Measurements from ENCODE around the gene TNRC6C. TPM values are rescaled to one million over a fixed set of nuclear protein-coding genes. Genes with fewer than 3 reads are reported as not detected.

TNRC6C gene
- total and polyA plus RNA-seq, 9 of the 15 experiments (the other 6 are each of a cell fraction or from before 2014, with no cell fraction given) = 0.20 to 4.9 (median 2.3) TPM

- TF ChIP-seq POLR2G (IDR thresholded peaks at IDR 0.05; ENCODE audit: low read depth, low read length) = peak; percentile 51; the same call in 1 of the 2 replicates
- peak; percentile 39; the same call in 1 of the 2 replicates for TF ChIP-seq L3MBTL2 (IDR thresholded peaks at IDR 0.05)
- no peak for TF ChIP-seq PRMT5 (CRISPR knock-in tag; IDR thresholded peaks at IDR 0.05)
- TF ChIP-seq MXD1 (CRISPR knock-in tag; IDR thresholded peaks at IDR 0.05; ENCODE audit: borderline replicate concordance, poor library complexity, severe bottlenecking) = peak; percentile 9
- no peak for TF ChIP-seq ZNF184 (CRISPR knock-in tag; IDR thresholded peaks at IDR 0.05)
- no peak for TF ChIP-seq MEF2D (tag; conservative IDR thresholded peaks at IDR 0.05; ENCODE audit: low read depth)
- TF ChIP-seq HDGF (IDR thresholded peaks at IDR 0.05) = no peak
- no peak; the same call in 1 of the 2 replicates for TF ChIP-seq PHF8 (IDR thresholded peaks at IDR 0.05; ENCODE audit: borderline replicate concordance, low read length)
- peak; percentile 60 for TF ChIP-seq GABPA (tag; conservative IDR thresholded peaks at IDR 0.05; ENCODE audit: low read depth)
- TF ChIP-seq ZNF655 (CRISPR knock-in tag; IDR thresholded peaks at IDR 0.05) = no peak
- 0 out of 2 replicates have a peak, but pooled peaks have one; percentile 8 for TF ChIP-seq DPF2 (IDR thresholded peaks at IDR 0.05)
- no peak for TF ChIP-seq ZNF785 (CRISPR knock-in tag; IDR thresholded peaks at IDR 0.05)
- peak; percentile 56; the same call in 1 of the 2 replicates for TF ChIP-seq NR2C1 (IDR thresholded peaks at IDR 0.05)
- TF ChIP-seq NR2C1 (tag; IDR thresholded peaks at IDR 0.05) = no peak
- TF ChIP-seq SIN3A (IDR thresholded peaks at IDR 0.05; ENCODE audit: borderline replicate concordance in 2 of 2, control insufficient read depth in 1 of 2, low read depth in 2 of 2, low read length in 2 of 2) = no peak
- TF ChIP-seq ZBTB5 (IDR thresholded peaks at IDR 0.05) = no peak
- TF ChIP-seq NFE2 (IDR thresholded peaks at IDR 0.05; ENCODE audit: low read depth) = no peak
- no peak for TF ChIP-seq ZNF311 (CRISPR knock-in tag; IDR thresholded peaks at IDR 0.05)
- TF ChIP-seq POLR2A (conservative IDR thresholded peaks at IDR 0.05) = 0 out of 2 replicates have a peak, but pooled peaks have one; percentile 29
- no peak for TF ChIP-seq SMARCB1 (IDR thresholded peaks at IDR 0.05; ENCODE audit: insufficient read length, low read depth)
- peak; percentile 1; the same call in 1 of the 2 replicates for TF ChIP-seq HMBOX1 (IDR thresholded peaks at IDR 0.05)
- no peak for TF ChIP-seq MLLT1 (IDR thresholded peaks at IDR 0.05)
- TF ChIP-seq LARP7 (IDR thresholded peaks at IDR 0.05) = no peak
- TF ChIP-seq NR4A1 (CRISPR knock-in tag; IDR thresholded peaks at IDR 0.05) = no peak; the same call in 1 of the 2 replicates
- 0 out of 2 replicates have a peak, but pooled peaks have one; percentile 49 for TF ChIP-seq NR4A1 (tag; IDR thresholded peaks at IDR 0.05)
Measured at GRCh38 chr17:78130437-78131101, 172.1 kb downstream of the TNRC6C start, which contains the start of gene TMC8 (continued).
